ENCODE results near the gene DGKI. TPM values are rescaled to one million over a fixed set of nuclear protein-coding genes. Genes with fewer than 3 reads are reported as not detected.

Gene DGKI
- total and polyA plus RNA-seq, 2 of the 13 experiments (the other 11 are each of a cell fraction or from before 2014, with no cell fraction given) = 0.09 to 0.17 TPM

GRCh38 chr7:137578541-137578940 lies 268.2 kb downstream of the DGKI start (continued):
- TF ChIP-seq TIGD3 (CRISPR knock-in tag; IDR thresholded peaks at IDR 0.05; ENCODE audit: borderline replicate concordance) (no peak), ZMAT5 (CRISPR knock-in tag; IDR thresholded peaks at IDR 0.05; ENCODE audit: borderline replicate concordance, low read depth) (no peak)

- no peak overlapping the region for H3K9ac ChIP-seq (ENCODE audit: insufficient read depth, low read depth, low read length)
- no peak overlapping the region for H2AFZ ChIP-seq (ENCODE audit: low read length)
- CTCF ChIA-PET (ENCODE audit: low intra/inter-chr PET ratio, low total read pairs) = no interaction called here
- in situ Hi-C loops (cut with HindIII; ENCODE audit: extremely low pct_ligation_motif_present, low pct_unique_long_range_greater_than_20kb) (loop anchor here (10.0 kb wide), 1 partner anchor 412 kb away; no protein-coding TSS in a partner anchor), intact Hi-C loops (cut with micrococcal nuclease; ENCODE audit: unreplicated experiment) (no loop called here)
- no peaks in the 10 kb centered on the region for H3K36me3 ChIP-seq (replicated peaks in 1 of 2; ENCODE audit: control insufficient read depth in 1 of 2, insufficient read depth in 2 of 2, low read length in 2 of 2)
- H4K20me1 ChIP-seq (ENCODE audit: insufficient read depth, low read length) = no peaks in the 10 kb centered on the region
- no peaks in the 10 kb centered on the region for H3K79me2 ChIP-seq (ENCODE audit: insufficient read depth, low read length)
- H3K4me1 ChIP-seq (ENCODE audit: insufficient read depth, low read length) = no peaks in the 10 kb centered on the region
- 0 out of 5 replicates have a peak, but pooled peaks cover 0 to 2% of the 10 kb centered on the region in 2 experiments for H3K27me3 ChIP-seq (ENCODE audit: control insufficient read depth in 1 of 2, insufficient read depth in 2 of 2, low read length in 2 of 2)
- POLR2A ChIA-PET = no interaction called here
- H3K27ac ChIP-seq (ENCODE audit: extremely low read length, insufficient read depth, low read length) = no peak overlapping the region
- H3K4me3 ChIP-seq (replicated peaks in 1 of 3; ENCODE audit: insufficient read depth in 1 of 3, low read depth in 2 of 3, low read length in 3 of 3) = no peak overlapping the region
- DNase-seq (ENCODE audit: low spot score) (no peak), FAIRE-seq (no peak), ATAC-seq (no peak)
- WGBS (ENCODE audit: low lambda C conversion rate) = 3% methylated on average over 1 of the region's 1 CpG
- BruUV-seq (replicated peaks) = no TSS peak
- H3K9me3 ChIP-seq (ENCODE audit: low read length) = no peaks in the 10 kb centered on the region
- no peak overlapping the region for H3K4me2 ChIP-seq (ENCODE audit: low read depth, low read length)
- TF ChIP-seq KLF16 (CRISPR knock-in tag; IDR thresholded peaks at IDR 0.05) = no peak
- TF ChIP-seq, protein P1, sequence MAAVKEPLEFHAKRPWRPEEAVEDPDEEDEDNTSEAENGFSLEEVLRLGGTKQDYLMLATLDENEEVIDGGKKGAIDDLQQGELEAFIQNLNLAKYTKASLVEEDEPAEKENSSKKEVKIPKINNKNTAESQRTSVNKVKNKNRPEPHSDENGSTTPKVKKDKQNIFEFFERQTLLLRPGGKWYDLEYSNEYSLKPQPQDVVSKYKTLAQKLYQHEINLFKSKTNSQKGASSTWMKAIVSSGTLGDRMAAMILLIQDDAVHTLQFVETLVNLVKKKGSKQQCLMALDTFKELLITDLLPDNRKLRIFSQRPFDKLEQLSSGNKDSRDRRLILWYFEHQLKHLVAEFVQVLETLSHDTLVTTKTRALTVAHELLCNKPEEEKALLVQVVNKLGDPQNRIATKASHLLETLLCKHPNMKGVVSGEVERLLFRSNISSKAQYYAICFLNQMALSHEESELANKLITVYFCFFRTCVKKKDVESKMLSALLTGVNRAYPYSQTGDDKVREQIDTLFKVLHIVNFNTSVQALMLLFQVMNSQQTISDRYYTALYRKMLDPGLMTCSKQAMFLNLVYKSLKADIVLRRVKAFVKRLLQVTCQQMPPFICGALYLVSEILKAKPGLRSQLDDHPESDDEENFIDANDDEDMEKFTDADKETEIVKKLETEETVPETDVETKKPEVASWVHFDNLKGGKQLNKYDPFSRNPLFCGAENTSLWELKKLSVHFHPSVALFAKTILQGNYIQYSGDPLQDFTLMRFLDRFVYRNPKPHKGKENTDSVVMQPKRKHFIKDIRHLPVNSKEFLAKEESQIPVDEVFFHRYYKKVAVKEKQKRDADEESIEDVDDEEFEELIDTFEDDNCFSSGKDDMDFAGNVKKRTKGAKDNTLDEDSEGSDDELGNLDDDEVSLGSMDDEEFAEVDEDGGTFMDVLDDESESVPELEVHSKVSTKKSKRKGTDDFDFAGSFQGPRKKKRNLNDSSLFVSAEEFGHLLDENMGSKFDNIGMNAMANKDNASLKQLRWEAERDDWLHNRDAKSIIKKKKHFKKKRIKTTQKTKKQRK (IDR thresholded peaks at IDR 0.05; ENCODE audit: low read length) = no peak
- TF ChIP-seq GATAD1 (CRISPR knock-in tag; IDR thresholded peaks at IDR 0.05) = no peak
- TF ChIP-seq ATF7 (IDR thresholded peaks at IDR 0.05) = no peak
- TF ChIP-seq ATF7 (CRISPR knock-in tag; IDR thresholded peaks at IDR 0.05) = no peak
- TF ChIP-seq, protein P2, sequence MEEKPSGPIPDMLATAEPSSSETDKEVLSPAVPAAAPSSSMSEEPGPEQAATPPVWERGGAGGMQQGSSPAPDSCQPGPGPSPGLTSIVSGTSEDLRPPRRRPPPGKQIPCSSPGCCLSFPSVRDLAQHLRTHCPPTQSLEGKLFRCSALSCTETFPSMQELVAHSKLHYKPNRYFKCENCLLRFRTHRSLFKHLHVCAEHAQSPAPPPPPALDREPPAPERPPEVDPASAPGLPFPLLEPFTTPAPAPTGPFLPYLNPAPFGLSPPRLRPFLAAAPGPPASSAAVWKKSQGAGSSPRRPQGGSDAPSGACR (CRISPR knock-in tag; IDR thresholded peaks at IDR 0.05) = no peak
- no peak for TF ChIP-seq KLF12 (CRISPR knock-in tag; IDR thresholded peaks at IDR 0.05; ENCODE audit: borderline replicate concordance)
- TF ChIP-seq ZNF503 (CRISPR knock-in tag; IDR thresholded peaks at IDR 0.05) = no peak
- no peak for TF ChIP-seq ZBTB37 (CRISPR knock-in tag; IDR thresholded peaks at IDR 0.05)
Measured at GRCh38 chr7:137577184-137577583, 269.6 kb downstream of the DGKI start.
